Activated CD8-positive, alpha-beta memory T cell treated with anti-CD3 and anti-CD28 coated beads for 36 hours (primary cell): ENCODE results near the gene KRT34. TPM values are rescaled to one million over a fixed set of nuclear protein-coding genes. Genes with fewer than 3 reads are reported as not detected.
"Not testable (repeated sequence)": the region's sequence is repeated elsewhere in the genome, so short reads cannot be mapped to it uniquely, and the experiment has no call there.

Source experiments
- CTCF ChIA-PET: fragments of 350-600 bp; sonication (Branson Sonifier 250); formaldehyde crosslinking; loops from one replicate; lab custom pipeline; 2021; ENCODE audit warnings: antibody characterized with exemption; lab: Charles Lee
- POLR2A ChIA-PET: fragments of 350-600 bp; sonication (Branson Sonifier 250); formaldehyde crosslinking; loops from one replicate; lab custom pipeline; 2021; ENCODE audit warnings: antibody characterized with exemption; lab: Charles Lee
- total RNA-seq, 2 experiments: library from RNA; stranded (reverse); gene quantifications; one replicate each; pipeline ENCODE4 v1.2.3, GENCODE V29; 2021

The KRT34 gene
- total RNA-seq, 2 experiments from 2014 or later, result not detected

DNA sequence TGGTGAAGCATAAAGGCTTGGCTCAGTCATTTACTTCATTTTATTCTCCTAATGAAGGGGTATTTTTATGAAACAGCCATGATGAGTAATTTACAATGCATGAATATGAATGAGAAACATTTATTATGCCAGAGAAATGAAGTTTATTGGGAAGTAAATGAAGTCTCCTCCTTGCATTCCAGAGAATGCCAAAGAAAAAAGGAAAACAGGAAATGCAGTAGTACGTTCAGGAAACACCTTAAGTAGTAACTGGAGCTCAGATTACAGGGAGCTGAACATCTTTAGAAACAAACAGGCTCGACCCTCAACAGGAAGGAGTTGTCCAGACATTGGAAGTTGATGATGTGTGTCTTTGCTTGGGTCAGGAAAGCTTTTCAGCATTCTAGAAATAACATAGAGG is 4.6 kb downstream of the KRT34 start:
- ChIA-PET POLR2A (no interaction called here), CTCF (no interaction called here)

- POLR2A ChIA-PET, result no interaction called here
- CTCF ChIA-PET, result no interaction called here
Observed at GRCh38 chr17:41369713-41370112, 12.4 kb downstream of the KRT34 start, which contains the start of gene KRT33B. KRT33B (minus strand) TSS chr17:41369813; CDS start chr17:41369750, 63 bp downstream.

DNA sequence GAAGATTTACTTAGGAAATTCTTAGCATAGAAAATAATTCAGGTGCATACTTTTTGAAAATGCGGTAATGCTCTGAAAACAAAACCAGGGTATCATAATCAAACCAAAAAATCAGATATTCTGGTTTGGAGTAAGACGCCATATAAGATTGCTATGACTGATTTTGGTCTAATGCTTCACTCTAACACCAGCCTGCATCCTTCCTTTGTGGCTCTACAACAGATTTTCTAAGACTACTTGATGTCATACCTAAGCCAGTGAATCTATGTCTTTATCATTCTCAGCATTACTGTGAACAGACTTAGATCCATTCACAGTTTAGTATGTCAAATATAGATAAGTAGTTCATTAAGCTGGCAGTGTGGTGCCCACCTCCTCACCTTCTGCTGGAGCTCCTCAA is 13.1 kb downstream of the KRT34 start:
- ChIA-PET CTCF (no interaction called here), POLR2A (no interaction called here)

DNA sequence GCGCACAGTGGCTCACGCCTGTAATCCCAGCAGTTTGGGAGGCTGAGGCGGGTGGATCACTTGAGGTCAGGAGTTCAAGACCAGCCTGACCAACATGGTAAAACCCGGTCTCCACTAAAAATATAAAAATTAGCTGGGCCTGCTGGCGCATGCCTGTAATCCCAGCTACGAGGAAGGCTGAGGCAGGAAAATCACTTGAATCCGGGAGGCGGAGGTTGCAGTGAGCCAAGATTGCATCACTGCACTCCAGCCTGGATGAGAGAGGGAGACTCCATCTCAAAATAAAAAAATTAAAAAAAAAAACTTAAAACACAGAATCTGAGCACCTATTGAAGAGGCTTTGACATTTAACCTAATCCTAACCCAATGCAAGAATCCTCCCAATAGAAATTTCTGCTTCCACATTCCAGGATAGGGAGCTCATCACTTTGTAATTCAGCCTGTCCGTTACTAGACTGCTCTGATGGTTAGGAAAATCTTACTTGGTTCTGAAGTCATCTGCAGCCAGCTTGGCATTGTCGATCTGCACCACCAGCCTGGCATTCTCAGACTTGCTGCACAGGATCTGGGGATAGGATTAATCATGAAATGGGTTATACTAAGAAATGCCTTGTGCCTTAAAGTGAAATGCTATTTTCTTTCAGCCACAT is 14.6 kb downstream of the KRT34 start:
- CTCF ChIA-PET, result no interaction called here
- POLR2A ChIA-PET, result no interaction called here

DNA sequence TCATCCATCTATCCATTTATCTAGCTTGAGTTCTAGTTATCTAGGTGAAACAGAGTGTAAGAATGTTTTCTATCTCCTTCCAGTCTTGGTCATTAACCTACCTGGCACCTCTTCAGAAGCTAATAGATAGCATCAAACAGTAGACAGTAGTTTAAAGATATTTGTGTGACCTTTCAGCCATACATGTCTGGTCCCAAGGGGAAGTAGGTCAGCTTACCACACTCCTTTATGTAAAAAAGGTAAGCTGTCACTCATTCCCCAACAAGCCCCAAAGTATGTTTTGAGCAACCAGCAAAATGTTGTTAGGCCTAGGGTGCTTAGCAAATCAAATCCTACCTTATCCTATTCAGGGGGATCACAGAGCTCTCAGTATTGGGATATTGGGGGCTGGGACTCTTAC is 16.0 kb downstream of the KRT34 start:
- POLR2A ChIA-PET, result interaction anchor here (0.5 kb wide), 1 partner anchor 1877 kb away, joined by 4 read pairs; no protein-coding TSS in a partner anchor
- CTCF ChIA-PET, result no interaction called here

GRCh38 chr17:41363881-41364280 is 18.2 kb downstream of the KRT34 start:
- POLR2A ChIA-PET, result no interaction called here
- CTCF ChIA-PET, result no interaction called here

DNA sequence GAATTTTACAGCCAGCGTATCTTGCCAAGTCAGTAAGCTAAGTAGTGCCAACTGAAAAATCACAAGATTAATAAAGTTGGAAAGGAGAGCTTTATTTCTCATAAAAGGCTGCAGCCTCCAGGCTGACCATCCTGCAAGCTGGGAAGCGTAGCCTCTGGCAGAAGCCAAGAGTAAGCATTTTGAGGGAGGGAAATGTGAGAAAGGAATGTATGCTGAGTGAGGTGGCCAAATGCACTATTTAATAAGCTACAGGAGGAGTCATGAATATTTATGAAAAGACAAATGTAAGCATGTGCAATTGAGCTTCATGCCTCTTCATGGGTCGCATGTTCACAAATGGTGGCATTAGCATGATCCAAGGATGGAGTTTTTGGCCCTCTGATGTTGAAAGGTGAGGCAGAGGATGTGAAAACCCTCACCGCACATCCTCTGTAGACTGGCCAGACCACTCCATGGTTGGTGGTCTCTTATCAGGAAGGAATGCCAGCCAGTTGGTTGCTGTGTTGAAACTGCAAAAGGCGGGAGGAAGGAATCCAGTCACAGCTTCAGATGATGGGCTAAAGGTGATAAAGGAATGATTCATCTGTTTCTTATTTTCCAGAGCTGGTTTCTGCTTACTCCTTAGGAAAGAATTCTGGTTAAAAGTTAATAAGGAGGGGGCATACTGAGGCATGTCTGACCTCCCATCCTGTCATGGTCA is 21.7 kb downstream of the KRT34 start:
- ChIA-PET POLR2A (interaction anchor here (0.5 kb wide), 1 partner anchor 1061 kb away, joined by 4 read pairs; no protein-coding TSS in a partner anchor), CTCF (interaction anchor here (0.9 kb wide), 1 partner anchor 10 kb away, joined by 3 read pairs; no protein-coding TSS in a partner anchor)

GRCh38 chr17:41354536-41354935 is 27.6 kb downstream of the KRT34 start:
- ChIA-PET POLR2A (no interaction called here), CTCF (no interaction called here)

DNA sequence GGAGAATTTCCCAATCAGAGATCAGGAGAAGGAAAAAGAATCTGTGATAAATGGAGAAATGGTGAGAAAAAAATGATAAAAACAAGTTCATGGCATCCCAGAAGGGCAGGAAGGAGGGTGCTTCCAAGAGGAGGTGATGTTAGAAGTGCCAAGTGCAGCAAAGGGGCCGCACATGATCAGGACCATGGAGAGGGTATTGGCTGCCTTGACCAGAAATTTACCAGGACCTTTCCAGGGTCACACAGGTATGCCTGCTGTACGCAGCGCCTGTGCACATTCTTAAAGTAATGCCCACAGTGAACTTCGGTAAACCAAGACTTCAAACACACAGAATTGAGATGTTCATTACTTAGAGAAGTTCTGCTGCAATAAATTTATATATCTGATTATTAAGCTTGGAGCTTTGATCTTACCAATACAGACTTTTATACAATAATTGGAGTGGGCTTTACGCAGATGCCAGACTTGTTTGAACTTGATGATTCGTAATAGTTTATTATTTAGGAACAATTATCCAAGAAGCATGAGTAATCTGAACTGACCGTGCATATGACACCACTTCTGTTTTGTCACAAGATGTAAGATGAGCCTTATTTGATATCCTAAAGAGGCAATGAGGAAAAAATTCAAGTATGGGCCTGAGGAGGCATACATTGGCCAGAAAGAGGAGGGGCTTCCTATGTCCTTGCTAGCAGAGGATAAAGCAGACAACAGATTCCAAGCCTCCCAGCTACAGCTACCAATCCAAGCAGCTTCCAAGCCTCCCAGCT is 29.3 kb downstream of the KRT34 start:
- ChIA-PET POLR2A (no interaction called here), CTCF (no interaction called here)

GRCh38 chr17:41351177-41351576 is 30.9 kb downstream of the KRT34 start:
- ChIA-PET POLR2A (no interaction called here), CTCF (interaction anchor here (0.7 kb wide), 1 partner anchor 59 kb away, joined by 5 read pairs; no protein-coding TSS in a partner anchor)

DNA sequence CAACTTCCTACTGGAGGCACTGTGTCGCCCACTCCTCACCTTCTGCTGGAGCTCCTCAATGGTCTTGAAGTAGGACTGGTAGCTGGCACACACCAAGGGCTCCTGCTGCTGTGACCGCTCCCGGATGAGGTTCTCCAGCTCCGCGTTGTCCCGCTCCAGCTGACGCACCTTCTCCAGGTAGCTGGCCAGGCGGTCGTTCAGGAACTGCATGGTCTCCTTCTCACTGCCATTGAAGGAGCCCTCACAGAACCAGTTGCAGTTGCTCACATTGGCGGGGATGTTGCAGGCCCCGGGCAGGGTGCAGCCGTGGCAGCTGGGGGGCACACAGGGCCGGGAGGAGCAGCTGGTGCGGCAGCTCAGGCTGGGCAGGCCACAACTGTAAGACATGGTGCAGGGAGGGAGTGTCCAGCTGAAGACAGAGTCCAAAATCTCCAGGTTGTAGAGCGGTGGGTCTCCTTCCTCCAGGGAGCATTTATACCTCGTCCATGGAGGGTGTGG is 31.7 kb downstream of the KRT34 start, which contains the start of gene KRT33A:
KRT33A (minus strand) TSS at position 448 of the 498 bp plus-strand sequence; CDS start at position 387, 61 bp downstream.
- CTCF ChIA-PET, result interaction anchor here (0.7 to 1.0 kb wide), 3 partner anchors 10 to 551 kb away, joined by 3 to 5 read pairs (median 3); partner anchors contain the start of gene KRT28

DNA sequence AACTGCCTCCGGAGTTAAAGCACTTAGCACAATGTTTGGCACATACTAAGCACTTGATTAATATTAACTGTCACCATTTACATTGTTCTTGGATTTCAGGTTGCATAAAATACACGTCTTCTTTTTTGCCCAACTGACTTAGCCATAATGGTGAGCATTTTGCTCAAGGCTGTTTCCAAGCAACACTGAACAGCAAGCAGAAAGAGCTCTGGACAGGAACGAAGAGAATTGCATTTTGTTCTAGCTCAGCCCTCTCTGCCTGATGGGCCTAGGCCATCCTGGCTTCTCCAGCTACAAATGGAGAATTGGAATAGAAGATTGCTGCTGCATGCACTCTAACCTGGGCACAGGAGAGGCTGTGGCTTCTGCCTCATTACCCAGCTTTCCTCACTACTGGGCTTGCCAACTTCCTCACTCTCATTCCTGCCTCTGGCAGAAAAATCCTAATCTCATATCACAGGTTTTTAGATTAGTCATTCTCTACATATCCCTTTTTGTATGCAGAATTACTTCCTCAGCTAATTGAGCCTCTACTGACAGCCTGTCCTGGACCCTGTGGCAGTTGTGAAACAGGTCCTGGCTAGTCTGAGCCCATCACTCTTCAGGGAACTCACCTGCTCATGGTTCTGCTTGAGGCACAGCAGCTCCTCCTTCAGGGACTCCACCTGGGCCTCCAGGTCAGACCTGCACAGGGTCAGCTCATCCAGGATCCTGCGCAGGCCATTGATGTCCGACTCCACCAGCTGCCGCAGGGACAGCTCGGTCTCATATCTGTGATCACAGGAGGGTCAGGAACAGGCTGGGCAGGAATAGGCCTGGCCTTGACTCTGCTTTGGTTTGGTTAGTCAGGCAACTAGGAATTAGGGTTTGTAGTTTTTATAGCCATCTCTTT is 34.0 kb downstream of the KRT34 start:
- CTCF ChIA-PET, result no interaction called here
- POLR2A ChIA-PET, result no interaction called here

More for the DNA sequence above, 31.7 kb downstream of the KRT34 start, which contains the start of gene KRT33A:
- POLR2A ChIA-PET, result not testable (repeated sequence)

DNA sequence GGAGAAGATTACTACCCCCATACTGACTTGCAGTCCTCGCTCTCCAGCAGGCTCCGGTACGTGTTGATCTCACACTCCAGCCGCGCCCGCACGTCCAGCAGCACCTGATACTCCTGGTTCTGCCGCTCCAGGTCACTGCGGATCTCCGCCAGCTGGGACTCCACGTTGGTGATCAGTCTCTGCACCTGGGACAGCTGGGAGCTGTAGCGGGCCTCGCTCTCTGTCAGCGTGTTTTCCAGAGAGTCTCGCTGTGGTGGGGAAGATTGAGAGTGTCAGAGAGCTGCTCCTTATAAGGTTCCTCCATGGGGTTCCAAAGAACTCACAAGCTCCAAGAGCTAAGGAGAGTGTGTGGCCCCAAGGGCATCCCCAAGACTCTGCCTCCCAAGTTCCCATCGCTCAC is 35.7 kb downstream of the KRT34 start:
- POLR2A ChIA-PET, CTCF ChIA-PET: not testable (repeated sequence)

DNA sequence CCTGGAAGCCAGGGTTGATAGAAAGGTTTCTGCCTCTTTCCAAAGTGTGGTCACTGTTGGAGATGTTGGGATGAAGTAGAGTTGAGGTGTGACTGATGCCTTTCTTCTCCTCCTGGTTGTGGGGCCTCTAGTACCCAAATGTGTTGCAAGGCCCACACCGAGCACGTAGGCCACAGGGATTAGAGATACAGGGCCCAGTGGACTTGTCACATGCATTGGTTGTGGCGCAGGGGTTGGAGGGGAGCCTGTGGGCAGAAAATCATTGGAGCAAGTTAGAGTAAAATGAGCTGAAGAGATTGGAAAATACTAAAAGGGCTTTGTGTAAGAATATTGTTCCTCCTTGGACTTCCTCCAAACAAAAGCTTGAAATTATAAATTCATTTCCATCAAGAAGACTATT is 36.1 kb downstream of the KRT34 start:
- ChIA-PET CTCF (no interaction called here), POLR2A (no interaction called here)

DNA sequence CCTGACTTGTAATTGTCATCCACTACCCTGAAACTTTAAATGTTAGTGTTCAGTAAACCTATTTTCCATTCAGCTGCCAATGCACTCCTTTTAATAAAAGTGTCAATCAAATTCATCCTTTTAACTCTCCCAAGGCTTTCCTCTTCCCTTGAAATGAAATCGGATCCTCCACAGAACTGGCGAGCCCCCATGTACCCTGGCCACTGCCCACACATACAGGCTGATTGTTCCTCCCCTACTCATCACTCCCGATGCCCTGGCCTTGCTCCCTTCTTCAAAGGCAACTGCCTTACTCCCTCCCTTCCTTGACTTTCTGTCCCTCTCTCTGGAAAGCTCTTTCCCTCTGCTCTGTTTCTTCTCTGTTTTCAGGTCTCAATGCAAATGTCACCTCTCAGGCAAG is 39.1 kb downstream of the KRT34 start:
- ChIA-PET CTCF (interaction anchor here (0.6 kb wide), 1 partner anchor 13 kb away, joined by 3 read pairs; no protein-coding TSS in a partner anchor), POLR2A (no interaction called here)

DNA sequence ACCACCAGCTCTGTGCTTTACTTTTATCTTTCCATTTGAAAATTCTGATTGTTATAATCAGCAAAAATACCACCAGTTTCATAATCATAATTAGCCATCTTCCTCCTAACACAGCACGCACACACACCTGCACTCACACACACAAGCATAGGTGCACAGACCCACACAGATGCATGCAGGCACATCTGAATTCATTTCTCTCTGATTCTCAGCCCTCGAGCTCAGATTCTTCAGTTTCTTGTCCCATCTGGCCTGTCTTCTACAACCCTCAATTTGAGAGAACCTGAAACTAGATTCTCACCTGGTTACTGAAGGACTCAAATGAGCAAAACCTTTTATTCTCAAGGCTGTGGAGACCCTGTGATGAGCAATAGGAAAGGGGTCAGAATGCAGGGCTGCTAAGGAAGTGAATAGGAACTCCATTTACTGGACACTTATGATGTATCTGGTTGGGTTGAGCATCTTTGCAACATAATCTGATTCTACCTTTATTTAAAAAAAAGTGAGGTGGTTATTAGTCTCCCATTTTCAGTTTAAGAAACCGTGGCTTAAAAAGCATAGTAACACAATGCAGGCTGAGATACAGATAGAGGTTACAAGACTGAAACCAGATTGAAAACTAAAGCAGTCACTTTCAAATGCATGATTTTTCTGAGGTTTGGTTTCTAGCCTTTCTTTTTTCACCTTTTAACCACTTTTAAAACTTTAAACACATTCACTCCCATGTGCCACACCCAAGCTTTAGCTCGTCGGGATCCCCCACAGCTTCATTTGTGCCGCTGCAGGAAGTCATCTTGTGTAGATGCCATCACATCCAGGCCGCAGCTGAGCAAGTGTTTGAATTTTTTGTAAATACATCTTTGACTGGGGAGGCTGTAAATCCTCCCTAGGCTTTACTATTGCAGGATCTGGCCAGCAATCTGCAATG is 40.9 kb downstream of the KRT34 start:
- POLR2A ChIA-PET, result no interaction called here
- CTCF ChIA-PET, result no interaction called here

- CTCF ChIA-PET, result interaction anchor here (1.6 kb wide), 1 partner anchor 209 kb away, joined by 5 read pairs; no protein-coding TSS in a partner anchor
- POLR2A ChIA-PET, result no interaction called here
Observed at GRCh38 chr17:41340494-41340893, 41.6 kb downstream of the KRT34 start.
